ENCODE results near the gene GDAP1L1.

GRCh38 chr20:44264287-44264686, 17.2 kb downstream of the GDAP1L1 start:
- no peak for TF ChIP-seq POLR2A (IDR thresholded peaks at IDR 0.05; ENCODE audit: low read length)
- no peak for TF ChIP-seq GATA1 (IDR thresholded peaks at IDR 0.05; ENCODE audit: low read depth, low read length)

Data from erythroblast (primary cell).